ENCODE data around the gene CD79A.

DNA sequence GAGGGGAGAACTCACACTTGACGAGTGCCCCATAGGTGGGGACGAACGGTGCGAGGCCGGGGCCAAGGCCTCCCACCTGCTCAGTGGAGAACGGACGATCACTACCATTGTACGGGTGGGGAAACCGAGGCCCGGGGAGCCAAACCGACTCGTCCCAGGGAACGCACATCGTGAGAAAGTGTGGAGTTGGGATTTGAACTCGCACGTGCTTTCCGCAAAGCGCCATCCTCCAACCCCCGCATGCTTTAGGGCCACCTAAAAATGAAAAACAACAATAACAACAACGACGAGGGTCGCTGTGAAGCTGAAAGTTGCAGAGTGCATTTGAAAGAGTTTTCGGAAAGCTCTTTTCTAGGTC, 6.4 kb downstream of the CD79A start:
- no peak for TF ChIP-seq POLR2A (IDR thresholded peaks at IDR 0.05)
- TF ChIP-seq, protein P1, sequence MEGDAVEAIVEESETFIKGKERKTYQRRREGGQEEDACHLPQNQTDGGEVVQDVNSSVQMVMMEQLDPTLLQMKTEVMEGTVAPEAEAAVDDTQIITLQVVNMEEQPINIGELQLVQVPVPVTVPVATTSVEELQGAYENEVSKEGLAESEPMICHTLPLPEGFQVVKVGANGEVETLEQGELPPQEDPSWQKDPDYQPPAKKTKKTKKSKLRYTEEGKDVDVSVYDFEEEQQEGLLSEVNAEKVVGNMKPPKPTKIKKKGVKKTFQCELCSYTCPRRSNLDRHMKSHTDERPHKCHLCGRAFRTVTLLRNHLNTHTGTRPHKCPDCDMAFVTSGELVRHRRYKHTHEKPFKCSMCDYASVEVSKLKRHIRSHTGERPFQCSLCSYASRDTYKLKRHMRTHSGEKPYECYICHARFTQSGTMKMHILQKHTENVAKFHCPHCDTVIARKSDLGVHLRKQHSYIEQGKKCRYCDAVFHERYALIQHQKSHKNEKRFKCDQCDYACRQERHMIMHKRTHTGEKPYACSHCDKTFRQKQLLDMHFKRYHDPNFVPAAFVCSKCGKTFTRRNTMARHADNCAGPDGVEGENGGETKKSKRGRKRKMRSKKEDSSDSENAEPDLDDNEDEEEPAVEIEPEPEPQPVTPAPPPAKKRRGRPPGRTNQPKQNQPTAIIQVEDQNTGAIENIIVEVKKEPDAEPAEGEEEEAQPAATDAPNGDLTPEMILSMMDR (IDR thresholded peaks at IDR 0.05): no peak
